CD4-positive, alpha-beta T cell treated with Interleukin-6 for 4 hours (primary cell): ENCODE measurements around the gene BROX.
A peak's percentile ranks its signal among the peaks of the same experiment; 100 is the strongest.
"Not testable (repeated sequence)": the region's sequence is repeated elsewhere in the genome, so short reads cannot be mapped to it uniquely, and the experiment has no call there.

ENCODE experiments used
- DNase-seq: peaks from one replicate; pipeline ENCODE4 v3.0.0-alpha.2; 2020; ENCODE audit warnings: mixed read lengths

BROX gene

DNA sequence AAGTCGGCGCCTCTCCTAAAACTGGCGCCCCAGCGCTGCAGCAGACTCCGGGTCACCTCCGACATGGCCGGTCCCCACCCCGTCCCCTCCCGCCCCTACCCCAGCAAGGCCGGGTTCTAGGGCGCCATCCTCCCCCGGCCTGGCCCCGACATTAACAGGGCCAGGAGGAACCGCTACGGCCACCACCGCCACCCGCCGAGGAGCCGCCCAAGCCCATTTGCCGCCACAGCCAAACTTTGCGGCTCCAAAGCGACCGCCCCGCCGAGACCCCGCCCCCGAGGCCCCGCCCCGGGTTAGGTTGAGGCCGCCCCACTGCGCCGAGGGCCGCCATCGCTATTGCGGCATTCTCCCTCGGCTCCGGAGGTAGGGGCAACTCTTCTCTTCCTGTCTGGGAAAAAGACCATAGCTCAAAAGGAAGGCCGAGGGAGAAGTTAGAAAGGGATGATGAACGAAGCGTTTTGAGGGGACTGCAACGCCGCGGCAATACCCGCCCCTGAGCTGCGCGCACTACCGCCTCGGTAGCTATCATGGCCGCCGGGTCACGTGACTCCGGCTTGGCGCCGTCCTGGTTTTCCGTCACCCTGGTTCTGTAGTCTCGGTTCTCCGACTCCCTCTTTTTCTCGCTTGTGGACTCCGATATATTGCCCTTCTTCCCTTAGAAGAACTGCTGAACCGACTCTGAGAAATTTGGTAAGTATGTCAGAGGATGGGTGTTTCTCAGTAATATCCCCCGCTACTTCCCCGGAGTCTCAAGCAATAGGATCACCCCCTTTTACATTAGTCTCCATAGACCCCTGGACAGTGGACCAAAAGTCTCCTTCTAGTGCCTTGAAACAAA is at the start of gene BROX, which contains the start of gene AIDA:
TSS of gene BROX (plus strand) at position 312 of the 838 bp plus-strand sequence. CDS start 3,136 bp downstream, outside the sequence.
TSS of gene AIDA (minus strand) at position 239 of the 838 bp plus-strand sequence. CDS start at position 65, 174 bp downstream.
- DNase-seq = peak; percentile 97

DNA sequence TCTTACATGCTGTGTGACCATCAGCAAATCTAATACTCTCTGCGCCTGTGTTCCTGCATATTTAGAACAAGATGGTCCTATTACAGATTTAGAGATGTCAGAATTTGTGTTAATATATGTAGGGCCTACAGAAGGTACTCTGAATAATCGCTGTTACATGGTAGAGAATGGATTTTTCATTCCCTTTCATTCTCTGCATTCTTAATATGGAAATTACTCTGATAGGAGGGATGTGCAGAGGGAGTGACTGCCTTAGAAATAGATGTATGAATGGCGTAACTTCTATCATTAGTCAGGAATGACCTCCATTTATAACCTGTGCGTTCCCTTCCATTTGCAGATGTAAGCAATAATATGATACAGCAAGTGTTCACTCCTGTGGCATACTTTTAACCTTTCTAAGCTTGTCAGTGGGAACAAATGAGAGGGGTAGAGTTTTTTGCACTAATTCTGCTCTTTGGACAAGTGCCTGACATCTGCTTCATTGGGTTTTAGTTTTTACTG is 48.9 kb upstream of the BROX start:
- no peak for DNase-seq

DNA sequence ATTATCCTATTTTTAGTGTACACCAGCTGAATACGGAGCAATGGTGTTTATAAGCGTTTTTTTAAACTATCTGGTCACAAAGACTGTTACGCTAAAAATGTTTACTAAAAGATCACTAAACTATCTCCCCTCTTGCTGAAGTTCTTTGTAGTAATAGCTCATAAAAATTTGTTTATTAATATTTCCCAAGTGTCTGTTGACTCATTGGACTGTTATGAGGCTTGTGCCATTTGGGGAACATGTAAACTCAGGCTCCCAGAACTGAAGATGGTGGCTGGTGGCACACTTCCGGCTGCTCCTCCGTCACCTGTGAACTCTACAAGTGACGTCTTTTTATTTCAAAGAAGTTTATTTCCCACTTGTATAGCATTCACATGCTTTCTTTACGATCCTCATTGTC is 46.4 kb upstream of the BROX start:
- DNase-seq = no peak

DNA sequence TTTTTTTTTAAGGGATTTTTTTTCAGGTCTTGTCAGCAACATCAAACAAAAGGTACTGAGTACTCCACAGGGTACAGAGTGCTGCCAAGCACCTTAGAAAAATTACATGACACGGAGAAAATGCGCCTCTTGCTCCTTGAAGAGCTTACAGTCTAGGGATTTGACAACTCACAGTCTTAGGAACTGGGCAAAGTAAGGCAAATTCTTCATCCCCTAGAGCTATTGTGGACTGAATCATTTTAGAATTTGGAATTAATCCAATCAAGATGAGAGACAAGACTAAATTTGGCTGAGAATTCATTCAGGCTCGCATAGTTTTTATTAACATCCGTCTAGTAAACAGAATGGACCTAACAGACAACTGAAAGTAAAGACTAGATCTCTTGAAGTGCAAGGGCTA is 44.2 kb upstream of the BROX start:
- not testable (repeated sequence) for DNase-seq

GRCh38 chr1:222669107-222669506 is 43.3 kb upstream of the BROX start:
- DNase-seq = not testable (repeated sequence)

DNA sequence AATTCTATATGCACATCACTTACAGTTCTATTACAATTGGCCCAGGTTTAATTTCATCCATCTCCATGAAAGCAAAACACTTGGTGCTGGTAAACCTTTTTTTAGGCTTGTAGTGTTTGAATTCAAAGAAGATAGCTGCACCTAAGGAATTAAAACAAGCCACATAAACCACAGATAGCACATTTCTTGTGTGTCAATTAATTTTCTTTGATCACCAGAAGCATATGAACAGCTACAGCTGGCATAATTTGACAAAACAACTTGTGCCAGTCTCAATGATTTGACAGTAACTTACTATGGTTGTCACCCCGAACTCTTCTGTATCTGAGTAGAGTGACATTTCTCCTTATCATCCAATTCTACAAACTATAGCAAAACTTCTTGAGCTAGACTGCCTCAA is 42.3 kb upstream of the BROX start:
- no peak for DNase-seq

- DNase-seq = no peak
These were observed 32.3 kb upstream of the BROX start for GRCh38 chr1:222680080-222680479.

GRCh38 chr1:222691016-222691415 is 21.3 kb upstream of the BROX start:
- no peak for DNase-seq

- DNase-seq = no peak
These were observed 17.4 kb upstream of the BROX start for GRCh38 chr1:222694927-222695326.

DNA sequence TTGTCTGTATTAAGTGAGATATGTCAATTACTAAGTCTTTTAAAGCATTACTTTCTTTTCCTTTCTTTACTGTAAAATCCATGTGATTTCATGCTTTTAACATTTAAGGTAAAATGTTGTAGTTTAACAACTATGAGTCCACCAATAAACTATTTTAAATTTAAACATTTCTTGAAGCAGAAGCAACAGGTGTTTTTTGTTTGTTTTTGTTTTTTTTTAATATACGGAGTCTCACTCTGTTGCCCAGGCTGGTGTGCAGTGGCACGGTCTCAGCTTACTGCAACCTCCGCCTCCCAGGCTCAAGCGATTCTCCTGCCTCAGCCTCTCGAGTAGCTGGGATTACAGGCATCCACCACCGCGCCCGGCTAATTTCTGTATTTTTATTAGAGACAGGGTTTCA is 15.6 kb upstream of the BROX start:
- DNase-seq = no peak

DNA sequence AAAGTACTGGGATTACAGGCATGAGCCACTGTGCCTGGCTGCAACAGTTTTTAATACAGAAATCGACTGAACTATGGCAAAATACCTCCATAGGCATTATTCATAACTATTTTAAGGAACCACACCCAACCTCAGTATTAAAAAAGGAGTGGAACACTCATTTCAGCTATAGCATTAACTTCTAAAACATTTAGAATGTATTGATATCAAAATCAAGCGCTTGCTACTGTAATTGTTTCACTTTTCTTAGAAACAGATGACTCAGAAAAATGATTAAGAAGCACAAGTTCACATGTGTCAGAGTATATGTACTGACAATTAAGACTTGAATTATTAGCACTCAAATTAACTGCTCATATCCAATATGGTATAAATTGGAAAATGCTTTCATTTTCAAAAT is 15.2 kb upstream of the BROX start:
- no peak for DNase-seq

DNA sequence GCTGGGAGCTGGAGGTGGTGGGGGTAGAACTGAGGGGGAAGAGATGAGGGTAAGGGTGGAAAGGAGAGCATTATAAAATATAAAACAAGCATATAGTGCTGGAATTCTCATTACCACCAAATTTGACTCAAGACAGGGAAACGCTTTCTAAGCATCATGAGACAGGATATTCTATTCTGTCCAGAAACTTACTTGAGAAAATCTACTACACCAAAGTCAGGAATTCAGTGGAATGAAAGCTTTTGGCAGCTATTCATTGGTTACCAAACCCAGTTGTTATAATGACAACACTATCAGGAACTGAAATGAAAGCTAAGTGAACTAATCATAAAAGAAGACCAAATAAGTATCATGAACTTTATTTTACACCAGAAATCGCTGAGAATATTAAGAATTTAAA is 14.5 kb upstream of the BROX start:
- no peak for DNase-seq

DNA sequence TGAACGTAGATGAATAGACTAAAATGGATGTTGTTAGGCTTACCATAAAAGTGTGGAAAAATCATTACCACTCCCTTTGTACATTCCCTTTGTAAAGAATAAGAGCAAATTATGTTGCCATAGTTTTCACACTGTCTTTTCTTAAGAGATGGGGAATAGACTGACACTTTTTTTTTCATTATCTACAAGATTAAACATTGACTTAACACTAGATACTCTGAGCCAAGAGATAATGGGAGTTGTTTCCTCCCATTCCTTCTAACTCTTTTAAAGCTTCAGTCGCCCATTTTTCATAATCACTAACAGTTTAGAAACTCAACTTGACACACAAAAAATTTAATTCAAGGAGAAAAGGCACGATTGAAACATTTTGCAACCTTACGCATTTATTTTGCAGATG is 10.2 kb upstream of the BROX start:
- DNase-seq = no peak

GRCh38 chr1:222704260-222704659 is 8.1 kb upstream of the BROX start:
- DNase-seq = no peak

DNA sequence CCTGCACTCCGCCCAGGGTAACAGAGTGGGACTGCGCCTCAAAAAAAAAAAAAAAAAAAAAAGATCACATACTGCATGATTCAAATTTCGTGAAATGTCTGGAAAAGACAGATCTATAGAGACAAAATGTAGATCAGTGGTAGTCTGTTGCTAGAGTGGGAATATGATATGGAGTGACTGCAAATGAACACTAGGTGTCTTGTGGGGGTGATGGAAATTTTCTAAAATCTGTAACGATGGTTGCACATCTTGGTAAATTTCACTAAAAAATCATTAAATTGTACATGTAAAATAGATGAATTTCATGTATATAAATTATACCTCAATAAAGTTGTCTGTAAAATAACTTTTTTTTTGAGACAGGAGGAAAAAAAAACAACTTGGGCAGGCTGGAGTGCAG is 5.5 kb upstream of the BROX start:
- DNase-seq = no peak

DNA sequence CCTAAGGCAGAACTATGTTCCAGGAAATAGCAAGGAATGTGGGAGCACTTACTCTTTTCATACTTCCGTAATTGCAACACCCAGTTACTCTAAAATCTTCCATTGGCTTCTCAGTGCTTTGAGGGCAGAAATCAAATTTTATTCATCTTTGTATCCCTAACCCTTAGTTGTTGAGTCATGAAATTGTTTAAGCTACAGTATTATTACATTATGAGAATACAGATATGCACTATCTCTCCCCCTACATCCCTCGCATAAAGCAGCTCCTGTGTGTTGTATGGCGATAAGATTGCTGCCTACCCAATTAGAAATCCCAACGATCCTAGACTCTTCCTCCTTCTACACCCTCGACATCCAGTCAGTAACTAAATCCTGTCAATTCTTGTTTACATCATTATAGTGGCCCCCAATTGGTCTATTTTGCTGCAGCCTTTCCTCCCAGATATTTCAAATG is 2.6 kb upstream of the BROX start:
- no peak for DNase-seq

GRCh38 chr1:222711319-222712252 is 778 bp upstream of the BROX start:
- DNase-seq = peak; percentile 78

DNA sequence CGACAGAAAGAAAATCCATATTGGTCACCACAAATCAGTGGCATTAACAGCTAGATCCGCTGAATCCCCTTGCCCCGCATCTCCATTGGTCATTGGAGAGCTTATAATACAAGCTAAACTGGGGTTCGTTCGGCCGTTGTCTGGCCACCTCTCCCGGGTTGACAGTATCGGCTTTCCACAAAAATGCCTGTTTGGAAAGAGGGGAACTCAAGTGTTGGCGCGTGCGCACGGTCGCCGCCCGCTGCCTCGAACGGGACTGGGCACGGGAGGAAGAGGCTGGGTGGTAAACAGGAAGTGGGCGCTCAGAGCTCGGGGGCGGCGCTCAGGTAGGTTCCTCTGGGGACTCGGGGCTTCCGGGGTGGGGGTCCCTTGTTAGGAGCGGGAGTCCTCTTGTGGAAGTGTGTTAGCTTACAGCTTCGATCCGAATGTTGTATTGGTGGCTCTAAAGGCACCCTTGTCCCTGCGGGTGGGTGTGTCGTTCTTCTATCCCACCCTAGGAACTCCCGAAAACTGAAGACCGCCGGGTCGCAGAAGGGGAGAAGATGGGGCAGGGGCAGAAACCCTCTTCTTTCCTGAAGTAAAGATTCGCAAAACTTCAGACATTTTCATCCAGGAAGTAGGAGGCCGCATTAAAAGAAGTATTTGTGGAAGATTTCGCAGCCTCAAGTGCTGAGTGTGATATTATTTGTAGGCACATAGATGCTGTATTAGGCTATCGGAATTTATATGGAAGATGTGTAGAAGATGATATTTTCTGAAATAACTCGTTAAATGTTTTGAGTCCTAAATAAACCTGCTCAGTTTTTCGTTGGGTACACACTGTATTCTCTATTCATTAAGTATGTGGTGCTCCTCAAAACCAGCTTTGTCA is 962 bp downstream of the BROX start:
- peak; percentile 96 for DNase-seq

GRCh38 chr1:222716393-222716792 is 4.0 kb downstream of the BROX start:
- DNase-seq = no peak

DNA sequence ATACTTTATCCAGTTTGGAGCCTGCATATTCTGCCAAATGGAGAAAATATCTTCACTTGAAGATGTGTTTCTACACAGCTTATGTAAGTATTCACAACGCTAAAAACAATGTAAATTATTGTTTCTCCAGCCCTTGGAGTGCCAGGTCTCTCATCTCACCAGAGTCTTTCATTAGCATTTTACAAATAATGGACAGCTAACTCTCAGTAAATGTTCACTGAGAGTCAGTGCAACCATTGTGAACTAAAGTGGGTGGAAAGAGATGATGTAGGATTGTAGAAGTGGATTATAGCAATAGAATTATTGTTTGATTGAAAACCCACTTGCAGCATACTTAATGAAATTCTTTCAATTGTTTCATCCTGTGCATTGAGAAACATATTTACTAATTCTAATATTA is 16.4 kb downstream of the BROX start:
- no peak for DNase-seq

- DNase-seq = no peak
These were observed 18.5 kb downstream of the BROX start for GRCh38 chr1:222730866-222731265.
